Liver (tissue), 3 donors: ENCODE results near the gene MIR17HG.

Source experiments
- CTCF ChIP-seq: fragments of 150-350 bp; IDR thresholded peaks from 2 replicates; pipeline ENCODE4 v1.5.1; 2017; ENCODE audit warnings: improper control_type of control experiment, low read depth, low read length; ENCODE audit not compliant: missing input control
- FOXA1 ChIP-seq: IDR thresholded peaks from 2 replicates; pipeline ENCODE4 v1.6.1; 2016; ENCODE audit warnings: antibody characterized with exemption
- JUND ChIP-seq, 2 donors: IDR thresholded peaks; 2 replicates each; pipeline ENCODE4 v1.6.1; 2016; ENCODE audit warnings: antibody characterized with exemption in 2 of 2
- MAX ChIP-seq: IDR thresholded peaks from 2 replicates; pipeline ENCODE4 v1.6.1; 2016; ENCODE audit warnings: antibody characterized with exemption
- RAD21 ChIP-seq, 2 donors: IDR thresholded peaks; 2 replicates each; pipeline ENCODE4 v1.6.1; 2016; ENCODE audit warnings: antibody characterized with exemption in 2 of 2, mild to moderate bottlenecking in 2 of 2
- TAF1 ChIP-seq: conservative IDR thresholded peaks from 2 replicates; pipeline ENCODE4 v1.6.1; 2016; ENCODE audit warnings: antibody characterized with exemption, mild to moderate bottlenecking
- YY1 ChIP-seq: IDR thresholded peaks from 2 replicates; pipeline ENCODE4 v1.6.1; 2016; ENCODE audit warnings: antibody characterized with exemption, mild to moderate bottlenecking
- donor health status: healthy.
- donor health status: healthy.

- TF ChIP-seq MAX: no peak
- TF ChIP-seq TAF1: no peak
- no peak for TF ChIP-seq FOXA1
- no peak for TF ChIP-seq CTCF
- no peak for TF ChIP-seq RAD21 (IDR thresholded peaks at IDR 0.05)
- TF ChIP-seq YY1: no peak
- TF ChIP-seq JUND (IDR thresholded peaks at IDR 0.05): no peak
Observed at GRCh38 chr13:91351123-91351522, 3.6 kb downstream of the MIR17HG start.
